GM21529 (cell line): Measurements from ENCODE around the gene ECI1.
"Not testable (repeated sequence)": the region's sequence is repeated elsewhere in the genome, so short reads cannot be mapped to it uniquely, and the experiment has no call there.

Experiments
- ATAC-seq: cut with Tn5 transposase; IDR thresholded peaks from one replicate; pipeline ENCODE4 v1.9.1; 2021; ENCODE audit not compliant: unreplicated experiment

ECI1 gene

DNA sequence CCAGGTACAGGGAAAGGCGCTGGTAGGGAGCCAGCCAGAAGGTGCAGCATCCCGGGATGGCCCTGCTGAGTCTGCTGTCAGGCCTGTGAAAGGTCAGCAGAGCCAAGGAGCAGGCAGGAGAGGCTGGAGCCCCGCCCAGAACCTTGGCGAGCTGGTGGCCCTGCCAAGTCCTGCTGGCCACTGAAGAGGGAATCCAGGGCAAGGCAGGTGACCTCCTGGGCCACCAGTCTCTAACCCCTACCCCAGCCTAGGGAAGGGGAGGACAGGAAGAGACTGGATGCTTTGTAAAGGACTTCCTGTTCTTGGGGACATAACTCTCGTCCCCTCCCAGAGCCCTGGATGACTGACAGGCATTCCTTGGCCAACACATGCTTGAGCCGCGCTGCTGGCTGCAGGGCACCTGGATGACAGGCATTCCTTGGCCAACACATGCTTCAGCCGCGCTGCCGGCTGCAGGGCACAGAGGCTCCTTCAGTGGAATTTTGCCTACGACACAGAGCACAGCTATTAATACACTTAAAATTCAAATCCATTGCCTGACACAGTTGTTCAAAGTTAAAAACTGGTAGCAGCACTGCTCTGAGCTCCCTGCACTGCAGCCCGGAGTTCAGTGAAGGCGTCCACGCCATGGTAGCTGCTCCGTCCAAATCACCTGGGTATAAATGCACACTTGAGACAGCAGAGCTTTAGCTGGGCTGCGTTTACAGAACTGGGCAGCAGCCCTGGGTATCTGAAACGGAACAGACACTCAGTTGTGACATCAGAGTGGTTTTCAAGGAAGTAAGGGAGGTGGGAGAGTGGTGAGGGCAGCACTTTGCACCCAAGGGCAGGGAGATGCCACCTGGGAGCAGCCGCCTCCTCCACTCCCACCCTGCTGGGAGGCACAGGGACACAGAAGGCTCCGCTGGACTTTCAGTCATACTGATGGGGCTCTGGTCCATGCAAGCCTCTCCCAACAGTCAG is 38.7 kb downstream of the ECI1 start:
- no peak for ATAC-seq

DNA sequence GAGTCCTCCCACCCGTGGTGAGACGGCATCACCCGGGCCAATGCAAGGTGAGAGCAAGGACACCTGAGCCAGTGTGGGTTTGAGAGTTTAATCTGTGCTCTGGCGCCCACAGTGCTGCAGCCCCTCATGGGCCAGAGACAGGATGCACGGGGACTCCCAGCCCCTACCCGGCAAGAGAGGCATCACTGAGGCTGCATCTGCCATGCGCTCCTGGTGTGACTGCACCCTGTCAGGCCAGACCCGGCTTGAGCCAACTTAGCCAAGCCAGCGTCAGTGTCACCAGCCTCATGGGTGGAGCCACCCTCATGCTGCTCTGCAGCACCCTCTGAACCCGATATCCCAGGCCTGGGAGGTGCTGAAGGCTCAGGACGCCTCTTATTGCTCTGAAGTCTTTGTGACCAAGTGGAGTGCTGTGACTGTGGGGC is 39.5 kb downstream of the ECI1 start:
- no peak for ATAC-seq

DNA sequence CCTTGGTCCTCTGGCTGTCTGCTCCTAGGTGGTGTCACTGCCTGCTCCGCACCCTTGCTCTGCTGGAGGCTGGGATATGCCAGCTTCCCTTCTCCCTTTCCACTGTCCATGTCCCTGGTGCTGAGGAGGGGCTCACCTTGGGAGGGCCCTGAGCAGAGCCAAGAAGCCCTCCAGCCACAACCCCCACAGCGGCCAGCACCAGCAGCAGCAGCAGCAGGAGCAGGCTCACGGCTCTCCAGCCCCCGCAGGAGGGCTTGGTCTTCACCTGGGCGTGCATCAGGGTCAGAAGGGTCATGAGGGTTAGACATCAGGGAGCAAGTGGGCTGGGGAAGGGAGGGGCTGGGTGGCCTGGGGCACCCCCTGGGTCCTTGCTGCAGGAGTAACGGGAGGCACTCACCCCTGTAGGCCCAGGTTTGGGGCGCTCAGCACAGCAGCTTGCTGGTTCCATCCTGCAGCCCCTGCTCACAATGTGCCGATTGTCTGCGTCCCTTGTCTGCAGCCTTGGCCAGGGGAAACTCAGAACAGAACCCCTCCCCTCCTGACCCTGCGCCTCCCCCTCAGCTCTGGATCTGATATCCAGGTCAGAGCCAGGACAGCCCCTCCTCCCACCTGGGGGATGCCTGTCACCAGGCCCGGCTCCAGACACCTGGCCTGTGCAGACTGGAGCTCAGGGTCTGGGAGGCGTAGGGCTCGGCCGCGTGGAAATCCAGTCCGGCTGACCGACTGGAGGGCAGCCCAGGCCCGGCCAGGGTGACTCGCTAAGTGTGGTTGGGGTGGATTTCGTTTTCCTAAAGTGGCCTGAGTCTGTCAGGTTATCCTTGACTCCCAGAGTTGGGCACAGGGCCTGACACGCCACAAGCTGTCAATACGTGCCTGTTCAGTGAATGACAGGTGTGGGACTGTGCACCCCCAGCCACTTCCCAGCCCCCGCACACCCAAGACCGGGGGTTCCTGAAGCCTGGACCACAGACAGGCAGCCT is 40.7 kb downstream of the ECI1 start, which contains the start of gene BRICD5:
BRICD5 (minus strand) TSS at position 478 of the 980 bp plus-strand sequence; CDS start at position 448, 30 bp downstream.
- ATAC-seq, result no peak

DNA sequence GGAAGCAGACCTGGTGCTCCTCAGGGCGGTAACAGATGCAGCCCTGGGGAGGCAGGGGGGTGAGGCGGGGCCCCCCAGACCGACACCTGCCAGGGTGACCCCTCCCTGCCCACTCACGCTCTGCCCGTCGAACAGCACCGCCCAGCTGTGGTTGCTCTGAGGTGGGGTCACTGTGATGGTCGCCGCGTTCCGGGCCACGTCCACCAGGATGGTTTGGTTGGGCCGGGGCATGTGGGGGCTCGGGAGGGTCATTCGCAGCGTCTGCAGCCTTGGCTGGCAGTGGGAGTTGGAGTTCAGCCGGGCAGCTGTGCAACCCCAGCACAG is 41.4 kb downstream of the ECI1 start:
- no peak for ATAC-seq

DNA sequence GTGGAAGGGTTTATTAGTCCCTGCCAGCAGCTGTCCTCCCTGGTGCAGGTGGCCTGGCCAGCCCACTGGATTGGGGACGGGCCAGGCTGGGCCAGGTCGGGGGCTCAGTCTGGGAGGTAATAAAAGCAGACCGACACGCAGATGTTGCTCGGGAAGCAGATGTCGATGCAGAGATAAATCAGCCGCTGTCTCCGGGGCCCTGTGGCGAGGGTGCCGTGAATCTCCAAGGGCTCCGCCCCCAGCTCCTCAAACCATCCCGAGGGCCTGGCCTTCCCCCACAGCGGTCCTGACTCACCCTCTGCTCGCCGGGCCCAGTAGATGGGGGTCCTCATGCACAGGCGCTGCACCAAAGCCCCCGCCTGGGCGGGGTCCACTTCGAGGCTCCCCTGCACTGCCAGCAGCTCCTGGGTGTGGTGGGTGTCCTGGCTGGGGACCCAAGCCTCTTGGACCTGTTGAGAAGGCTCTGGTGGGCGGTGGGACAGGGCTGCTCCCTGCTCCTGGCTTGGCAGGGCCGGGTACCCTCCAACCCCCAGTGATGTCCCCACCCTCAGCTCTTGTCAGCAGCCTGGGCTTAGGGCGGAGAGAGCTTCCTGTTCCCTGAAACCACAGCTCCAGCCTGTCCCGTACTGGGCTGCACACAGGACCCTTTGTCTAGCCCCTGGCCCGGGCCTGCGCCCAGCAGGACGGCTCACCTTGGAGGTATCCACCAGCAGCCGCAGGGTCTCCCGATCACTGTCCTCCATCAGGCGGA is 42.0 kb downstream of the ECI1 start:
- ATAC-seq, result no peak

DNA sequence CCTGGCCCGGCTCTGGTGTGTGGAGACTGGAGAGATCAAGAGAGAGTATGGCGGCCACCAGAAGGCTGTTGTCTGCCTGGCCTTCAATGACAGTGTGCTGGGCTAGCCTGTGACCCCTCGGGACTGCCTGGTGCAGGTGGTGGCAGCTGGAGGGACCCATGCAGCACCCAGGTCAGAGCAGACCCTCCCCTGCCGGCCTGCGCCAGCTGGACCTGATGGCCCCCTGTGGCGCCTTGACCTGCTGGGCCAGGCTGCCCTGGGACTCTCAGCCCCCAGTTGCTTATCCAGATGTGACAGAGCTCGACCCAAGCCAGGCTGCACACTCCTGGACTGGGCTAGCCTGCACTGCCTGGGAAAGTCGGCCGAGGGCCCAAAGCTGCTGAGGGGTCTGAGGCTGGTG is 42.6 kb downstream of the ECI1 start:
- no peak for ATAC-seq

DNA sequence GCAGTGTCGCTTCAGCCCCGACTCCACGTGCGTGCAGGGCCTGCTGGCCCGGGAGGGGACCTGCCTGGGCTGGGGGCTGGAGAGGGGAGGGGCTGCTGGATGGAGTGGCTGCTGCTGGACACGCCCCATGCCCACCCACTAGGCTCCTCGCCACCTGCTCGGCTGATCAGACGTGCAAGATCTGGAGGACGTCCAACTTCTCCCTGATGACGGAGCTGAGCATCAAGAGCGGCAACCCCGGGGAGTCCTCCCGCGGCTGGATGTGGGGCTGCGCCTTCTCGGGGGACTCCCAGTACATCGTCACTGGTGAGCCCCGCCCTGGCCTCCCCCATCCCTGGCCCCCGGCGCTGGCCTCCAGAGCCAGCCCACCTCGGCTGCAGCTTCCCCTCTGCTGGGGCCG is 43.1 kb downstream of the ECI1 start:
- no peak for ATAC-seq

DNA sequence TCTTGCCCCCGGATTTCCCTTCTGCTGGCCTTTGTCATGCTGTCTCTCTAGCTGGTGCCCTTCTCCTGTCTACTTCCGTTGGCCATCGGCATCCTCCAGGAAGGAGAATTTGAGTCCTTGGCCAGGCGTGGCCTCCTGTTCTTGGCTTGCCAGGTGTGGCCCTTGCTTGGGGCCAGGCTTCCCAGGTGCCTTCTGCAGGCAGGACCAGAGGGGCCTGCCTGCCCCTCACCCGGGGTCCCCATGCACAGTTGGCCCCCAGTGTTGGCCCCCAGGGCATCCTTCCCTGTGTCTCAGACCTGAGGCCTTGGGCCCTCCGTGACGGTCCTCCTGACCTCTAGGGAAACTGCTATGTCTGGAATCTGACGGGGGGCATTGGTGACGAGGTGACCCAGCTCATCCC is 43.5 kb downstream of the ECI1 start:
- ATAC-seq, result no peak

DNA sequence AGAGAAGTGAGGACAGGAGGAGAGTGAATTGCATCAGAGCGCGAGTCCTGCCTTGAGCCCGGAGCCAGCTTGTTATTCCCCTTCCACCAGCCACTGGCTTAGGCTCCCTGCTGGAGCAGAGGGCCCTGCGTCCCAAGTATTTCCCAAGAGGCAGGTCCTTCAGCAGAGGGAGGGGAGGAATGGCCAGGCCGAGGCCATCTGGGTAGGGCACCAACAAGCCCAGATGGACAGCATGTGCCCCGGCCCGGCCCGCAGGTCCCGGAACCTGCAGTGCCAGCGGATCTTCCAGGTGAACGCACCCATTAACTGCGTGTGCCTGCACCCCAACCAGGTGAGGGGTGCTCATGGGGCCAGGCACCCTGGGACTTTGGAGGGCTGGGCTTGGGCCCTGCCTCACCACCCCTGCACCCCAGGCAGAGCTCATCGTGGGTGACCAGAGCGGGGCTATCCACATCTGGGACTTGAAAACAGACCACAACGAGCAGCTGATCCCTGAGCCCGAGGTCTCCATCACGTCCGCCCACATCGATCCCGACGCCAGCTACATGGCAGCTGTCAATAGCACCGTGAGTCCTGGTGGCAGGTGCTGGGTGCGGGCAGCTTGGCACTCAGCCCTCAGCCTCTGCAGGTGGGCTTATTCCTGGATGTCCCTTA is 44.5 kb downstream of the ECI1 start:
- ATAC-seq, result no peak

DNA sequence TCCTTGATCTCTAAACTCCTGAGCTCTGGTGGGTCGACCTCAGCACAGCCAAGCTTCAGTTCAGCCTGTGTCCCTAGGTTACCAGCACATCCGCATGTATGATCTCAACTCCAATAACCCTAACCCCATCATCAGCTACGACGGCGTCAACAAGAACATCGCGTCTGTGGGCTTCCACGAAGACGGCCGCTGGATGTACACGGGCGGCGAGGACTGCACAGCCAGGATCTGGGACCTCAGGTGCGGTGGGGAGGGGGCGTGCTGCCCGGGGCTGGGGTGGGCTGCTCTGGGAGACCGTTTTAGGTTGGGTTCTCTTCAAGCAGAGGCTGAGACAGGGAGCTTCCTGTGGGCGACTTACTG is 45.0 kb downstream of the ECI1 start:
- no peak for ATAC-seq

DNA sequence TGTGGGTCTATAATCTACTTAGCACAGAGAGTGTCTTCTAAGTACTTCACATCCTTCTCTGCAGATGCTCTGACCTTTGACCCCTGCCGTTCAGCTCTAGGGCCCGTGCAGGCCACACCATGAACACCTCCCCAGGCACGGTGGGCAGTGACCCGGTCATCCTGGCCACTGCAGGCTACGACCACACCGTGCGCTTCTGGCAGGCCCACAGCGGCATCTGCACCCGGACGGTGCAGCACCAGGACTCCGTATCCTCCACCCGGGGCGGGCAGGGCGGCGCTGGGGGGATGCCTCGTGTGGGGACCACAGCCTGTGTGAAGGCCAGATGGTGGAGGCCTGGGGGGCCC is 45.4 kb downstream of the ECI1 start:
- ATAC-seq, result peak; percentile 8

DNA sequence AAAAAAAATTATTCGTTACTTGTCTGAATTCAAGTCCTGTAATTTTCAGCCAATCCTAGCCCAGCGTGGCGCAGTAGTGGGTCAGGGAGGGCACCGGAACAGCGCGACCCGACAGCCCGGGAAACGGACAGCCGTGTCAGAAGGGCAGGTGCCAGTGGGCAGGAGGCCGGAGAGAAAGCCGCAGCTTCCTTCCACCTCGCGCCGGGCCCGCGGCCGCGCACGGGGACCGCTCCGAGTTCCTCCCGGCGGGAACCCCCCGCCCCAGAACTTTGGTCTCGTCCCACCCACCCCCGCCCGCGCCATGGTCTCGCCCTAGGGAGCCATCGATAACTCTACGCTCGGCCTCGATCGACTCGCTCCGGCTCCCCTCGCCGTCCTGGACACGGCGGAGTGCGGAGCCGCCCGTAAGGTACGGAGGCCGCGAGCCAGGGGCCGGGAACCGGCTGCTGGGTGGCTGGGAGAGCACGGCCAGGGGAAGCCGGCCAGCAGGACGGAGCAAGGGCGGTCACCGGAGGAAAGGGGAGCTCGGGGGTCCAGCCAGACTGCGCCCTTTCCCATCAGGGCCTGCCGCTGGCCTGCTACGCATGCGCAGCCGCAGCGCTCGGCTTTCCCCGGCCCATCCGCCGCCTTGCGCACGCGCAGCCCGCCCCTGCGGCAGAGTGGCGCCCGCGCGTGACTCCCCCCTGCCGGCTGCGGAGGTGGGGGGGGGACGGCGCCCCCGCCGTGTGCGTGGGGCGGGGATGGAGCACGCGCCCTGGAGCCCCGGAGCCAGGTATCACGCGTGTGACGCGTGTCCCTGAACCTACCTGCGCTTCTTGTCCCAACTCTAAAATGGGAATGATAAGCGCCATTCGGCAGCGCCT is 46.1 kb downstream of the ECI1 start, which contains the start of gene MLST8:
MLST8 (plus strand) TSS at position 351 of the 863 bp plus-strand sequence. CDS start 632 bp downstream, outside the sequence.
- peak; percentile 64 for ATAC-seq

DNA sequence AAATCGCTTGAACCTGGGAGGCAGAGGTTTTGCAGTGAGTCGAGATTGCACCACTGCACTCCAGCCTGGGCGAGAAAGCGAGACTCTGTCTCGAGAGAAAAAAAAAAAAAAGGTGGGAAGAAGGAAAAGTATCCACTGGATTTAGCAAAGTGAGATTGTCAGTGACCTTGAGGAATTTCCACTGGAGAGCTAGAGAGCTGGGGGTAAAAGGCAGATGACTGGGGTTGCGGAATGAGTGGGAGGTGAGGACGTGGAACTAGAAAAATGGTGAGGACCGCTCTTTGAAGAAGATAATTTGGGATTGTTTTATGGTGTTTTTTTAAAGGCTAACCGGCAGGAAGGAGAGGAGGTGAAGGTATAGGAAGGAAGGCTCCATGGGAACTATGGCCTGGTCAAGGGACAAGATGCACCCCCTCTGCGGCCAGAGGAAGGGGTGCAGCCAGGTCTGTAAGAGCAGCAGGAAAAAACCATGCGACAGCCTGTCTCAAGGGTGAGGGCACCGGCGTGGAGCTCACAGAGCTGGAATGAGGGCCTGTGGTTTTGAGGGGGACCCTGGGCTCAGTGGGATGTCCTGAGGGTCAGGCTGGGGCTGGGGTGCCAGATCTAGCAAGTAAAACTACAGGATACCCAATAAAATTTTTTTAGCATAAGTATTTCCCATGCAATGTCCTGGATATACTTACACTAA is 46.8 kb downstream of the ECI1 start:
- ATAC-seq, result no peak

DNA sequence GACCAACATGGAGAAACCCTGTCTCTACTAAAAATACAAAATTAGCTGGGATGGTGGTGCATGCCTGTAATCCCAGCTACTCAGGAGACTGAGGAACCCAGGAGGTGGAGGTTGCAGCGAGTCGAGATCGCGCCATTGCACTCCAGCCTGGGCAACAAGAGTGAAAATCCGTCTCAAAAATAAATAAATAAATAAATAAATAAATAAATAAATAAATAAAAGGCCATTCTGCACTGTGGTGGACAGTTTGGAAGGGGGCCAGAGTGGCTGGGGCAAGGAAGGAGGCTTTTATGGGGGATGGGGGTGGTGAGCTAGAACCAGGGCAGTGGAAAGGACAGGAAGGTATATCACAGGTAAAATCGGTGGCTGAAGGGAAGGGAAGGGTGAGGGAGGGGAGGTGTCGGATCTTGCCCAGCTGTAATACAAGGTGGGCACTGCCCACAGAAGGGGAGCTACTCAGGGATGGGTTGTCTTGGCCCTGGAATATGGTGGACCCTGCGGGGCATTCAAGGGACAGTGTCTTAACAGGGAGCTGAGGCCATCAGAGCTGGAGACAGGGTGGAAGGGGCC is 48.2 kb downstream of the ECI1 start:
- ATAC-seq, result not testable (repeated sequence)

DNA sequence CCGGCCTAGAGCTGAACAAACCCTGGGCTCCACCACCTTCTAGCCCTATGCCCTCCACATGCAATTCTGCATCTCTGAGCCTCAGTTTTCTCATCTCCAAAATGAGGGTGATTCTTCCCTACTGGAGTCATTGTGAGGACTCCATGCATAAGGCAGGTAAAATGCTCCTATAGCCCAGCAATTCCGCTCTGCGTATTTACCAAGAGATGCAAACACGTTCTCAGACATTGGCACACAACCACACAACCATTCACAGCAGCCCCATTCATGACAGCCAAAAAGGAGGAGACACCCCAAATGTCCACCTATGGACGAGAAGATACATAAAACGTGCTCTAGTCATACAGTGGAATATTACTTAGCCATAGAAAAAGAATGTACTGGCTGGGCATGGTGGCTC is 51.1 kb downstream of the ECI1 start:
- no peak for ATAC-seq

DNA sequence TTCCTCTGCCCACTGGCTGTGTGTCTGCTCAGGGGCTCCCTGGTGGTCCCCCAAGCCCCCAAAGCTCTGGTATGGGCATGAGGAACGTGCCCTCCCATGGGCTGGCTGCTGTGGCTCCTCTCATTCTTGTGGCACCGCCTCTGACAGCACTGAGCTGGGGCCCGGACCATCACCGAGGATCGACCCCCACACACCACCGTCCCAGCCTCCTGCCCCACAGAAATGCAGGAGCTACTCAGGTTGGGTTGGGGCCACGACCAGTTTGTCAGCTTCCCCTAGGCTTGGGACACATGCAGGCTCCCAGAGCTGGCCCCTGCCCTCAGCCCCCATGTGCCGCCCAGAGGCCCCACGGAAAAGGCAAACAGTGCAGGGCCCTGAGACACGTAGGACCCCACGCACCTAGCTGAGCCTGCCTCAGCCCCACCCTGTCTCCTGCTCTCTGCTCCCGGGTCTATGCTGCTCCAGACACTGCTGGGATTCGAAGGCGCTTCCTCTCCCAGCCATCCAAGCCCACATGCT is 51.7 kb downstream of the ECI1 start:
- ATAC-seq, result no peak

DNA sequence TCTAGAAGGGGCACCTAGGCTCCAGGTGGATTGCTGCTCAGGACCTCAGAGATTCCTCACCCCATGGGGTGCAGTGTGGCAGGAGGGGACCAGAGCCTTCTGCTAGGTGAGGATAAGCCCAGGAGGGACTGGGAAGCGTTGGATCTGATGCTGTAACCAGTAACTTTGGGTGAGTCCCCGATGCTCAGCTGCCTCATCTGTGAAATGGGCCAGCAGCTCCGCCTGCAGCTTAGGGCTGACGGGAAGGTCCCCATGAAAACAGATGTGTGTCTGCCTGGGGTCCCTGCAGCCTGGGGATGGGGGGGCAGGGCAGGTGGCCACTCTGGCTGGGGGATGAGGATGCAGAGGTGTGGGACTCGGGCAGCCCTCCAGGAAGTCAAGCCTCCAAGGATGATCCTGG is 52.3 kb downstream of the ECI1 start:
- ATAC-seq, result no peak

DNA sequence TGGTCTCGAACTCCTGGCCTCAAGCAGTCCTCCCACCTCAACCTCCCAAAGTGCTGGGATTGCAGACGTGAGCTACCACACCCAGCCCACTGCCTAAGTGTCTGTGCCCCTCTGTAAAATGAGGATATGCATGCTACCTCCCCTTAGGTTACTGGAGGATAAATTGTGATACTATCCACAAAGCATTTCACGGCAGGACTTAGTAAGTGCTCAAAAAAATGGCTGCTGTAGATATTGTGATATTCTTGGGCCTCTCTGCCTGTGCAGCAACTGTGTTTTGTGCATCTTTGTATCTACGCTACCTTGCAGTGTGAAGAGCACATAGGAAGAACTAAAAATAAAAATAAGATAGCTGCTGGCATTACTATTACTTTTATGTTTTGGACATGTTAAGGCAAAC is 53.1 kb downstream of the ECI1 start:
- no peak for ATAC-seq
